H1 (cell line): Measurements from ENCODE around the gene DPP10. TPM values are rescaled to one million over a fixed set of nuclear protein-coding genes. Genes with fewer than 3 reads are reported as not detected.

Source experiments
- CTCF ChIA-PET: fragments of 300-600 bp; sonication (Branson Sonifier 250); formaldehyde crosslinking; loops from one replicate; lab custom pipeline; 2021; ENCODE audit not compliant: partially characterized antibody; lab: Charles Lee
- POLR2A ChIA-PET: fragments of 300-600 bp; sonication (Branson Sonifier 250); formaldehyde crosslinking; loops from one replicate; lab custom pipeline; 2021; ENCODE audit warnings: inconsistent platforms; ENCODE audit not compliant: partially characterized antibody; lab: Charles Lee
- DNase-seq, 2 experiments: peaks; one replicate each; pipeline versions ENCODE4 v3.0.0 to v3.0.0-alpha.2; 2010 to 2022; ENCODE audit warnings: low spot score in 2 of 2, low read depth in 1 of 2, mixed read lengths in 1 of 2
- FAIRE-seq: peaks from 2 replicates; lab custom pipeline; 2011; peaks lifted over from hg19 to GRCh38; lab: Jason Lieb, UNC
- H2AFZ ChIP-seq: 2 replicates; pipeline ENCODE4 v1.8.1; 2012; ENCODE audit warnings: low read length, inconsistent platforms
- H2AK5ac ChIP-seq: 2 replicates; pipeline ENCODE4 v1.6.1; 2013; ENCODE audit warnings: low read depth, low read length
- H2BK120ac ChIP-seq: replicated peaks from 2 replicates; pipeline ENCODE3; 2013; ENCODE audit warnings: low read depth, low read length, inconsistent platforms
- H2BK12ac ChIP-seq: 2 replicates; pipeline ENCODE4 v1.6.1; 2013; ENCODE audit warnings: low read depth, low read length
- H2BK15ac ChIP-seq: 2 replicates; pipeline ENCODE4 v1.6.1; 2013; ENCODE audit warnings: low read length
- H2BK20ac ChIP-seq: 2 replicates; pipeline ENCODE4 v1.6.1; 2013; ENCODE audit warnings: low read length
- H2BK5ac ChIP-seq: 2 replicates; pipeline ENCODE4 v1.6.1; 2013; ENCODE audit warnings: low read depth, low read length
- H3K14ac ChIP-seq: 2 replicates; pipeline ENCODE4 v1.6.1; 2013; ENCODE audit warnings: inconsistent platforms; ENCODE audit not compliant: insufficient read length
- H3K18ac ChIP-seq: 2 replicates; pipeline ENCODE4 v1.6.1; 2013; ENCODE audit warnings: low read length; ENCODE audit errors: extremely low read depth
- H3K23ac ChIP-seq: 2 replicates; pipeline ENCODE4 v1.6.1; 2013; ENCODE audit warnings: inconsistent platforms; ENCODE audit not compliant: insufficient read length
- H3K23me2 ChIP-seq: 2 replicates; pipeline ENCODE4 v1.6.1; 2013; ENCODE audit warnings: low read depth, low read length
- H3K27ac ChIP-seq: 2 replicates; pipeline ENCODE4 v1.6.1; 2011; ENCODE audit warnings: low read depth, low read length, inconsistent platforms
- H3K27me3 ChIP-seq, 4 experiments: replicated peaks in 1 of 4; 1 replicate in 1 of 4; 2 replicates in 3 of 4; pipeline versions ENCODE4 v1.6.1 to v1.8.1; 2011 to 2013; ENCODE audit warnings: low read length in 3 of 4, mild to moderate bottlenecking in 3 of 4, inconsistent platforms in 2 of 4, mixed read lengths in 2 of 4, moderate library complexity in 1 of 4; ENCODE audit not compliant: control insufficient read depth in 3 of 4, insufficient read depth in 3 of 4; ENCODE audit errors: extremely low read depth in 1 of 4
- H3K36me3 ChIP-seq, 4 experiments: 2 replicates each; pipeline versions ENCODE4 v1.6.1 to v1.8.1; 2011 to 2013; ENCODE audit warnings: mild to moderate bottlenecking in 4 of 4, low read length in 3 of 4, moderate library complexity in 2 of 4, control low read depth in 1 of 4, inconsistent platforms in 1 of 4; ENCODE audit not compliant: insufficient read depth in 4 of 4, control insufficient read depth in 2 of 4
- H3K4ac ChIP-seq: replicated peaks from 2 replicates; pipeline ENCODE3; 2013; ENCODE audit warnings: low read length, low read depth, mixed read lengths, inconsistent platforms; ENCODE audit not compliant: insufficient read length
- H3K4me1 ChIP-seq, 4 experiments: replicated peaks in 1 of 4; 1 replicate in 1 of 4; 2 replicates in 3 of 4; pipeline versions ENCODE4 v1.6.1 to v1.8.1; 2011 to 2013; ENCODE audit warnings: low read length in 3 of 4, inconsistent platforms in 2 of 4, mixed read lengths in 1 of 4; ENCODE audit not compliant: insufficient read depth in 4 of 4, control insufficient read depth in 3 of 4
- H3K4me2 ChIP-seq, 2 experiments: 2 replicates each; pipeline versions ENCODE4 v1.6.1 to v1.8.1; 2011 to 2013; ENCODE audit warnings: low read depth in 2 of 2, low read length in 2 of 2, control low read depth in 1 of 2, inconsistent platforms in 1 of 2, mild to moderate bottlenecking in 1 of 2; ENCODE audit not compliant: insufficient read depth in 1 of 2
- H3K4me3 ChIP-seq, 4 experiments: fragments of 200-600, 300-600 bp in 1 of 4; sonication (generic), shearing (Covaris generic), sonication (Bioruptor Twin) in 1 of 4; 2 replicates each; pipeline versions ENCODE4 v1.5.1 to v1.8.1; 2011 to 2016; ENCODE audit warnings: low read length in 4 of 4, low read depth in 3 of 4, control low read depth in 2 of 4, inconsistent platforms in 2 of 4, mild to moderate bottlenecking in 2 of 4, mixed read lengths in 1 of 4, moderate library complexity in 1 of 4; ENCODE audit not compliant: insufficient read depth in 2 of 4; ENCODE audit errors: extremely low read depth in 1 of 4
- H3K56ac ChIP-seq: replicated peaks from 2 replicates; pipeline ENCODE3; 2013; ENCODE audit warnings: low read depth, mild to moderate bottlenecking, mixed read lengths, low read length, inconsistent platforms; ENCODE audit not compliant: insufficient read length
- H3K79me1 ChIP-seq: 2 replicates; pipeline ENCODE4 v1.6.1; 2013; ENCODE audit warnings: low read depth, low read length, control low read depth
- H3K79me2 ChIP-seq, 2 experiments: 2 replicates each; pipeline versions ENCODE4 v1.6.1 to v1.8.1; 2012 to 2013; ENCODE audit warnings: low read length in 2 of 2, mild to moderate bottlenecking in 2 of 2, inconsistent platforms in 1 of 2; ENCODE audit not compliant: insufficient read depth in 2 of 2, control insufficient read depth in 1 of 2
- H3K9ac ChIP-seq, 4 experiments: replicated peaks in 1 of 4; 1 replicate in 1 of 4; 2 replicates in 3 of 4; pipeline versions ENCODE4 v1.6.1 to v1.8.1; 2011 to 2013; ENCODE audit warnings: low read depth in 3 of 4, low read length in 3 of 4, control low read depth in 2 of 4, mild to moderate bottlenecking in 2 of 4, moderate library complexity in 2 of 4, inconsistent platforms in 1 of 4; ENCODE audit errors: extremely low read depth in 1 of 4
- H3K9me3 ChIP-seq, 2 experiments: 2 replicates each; pipeline versions ENCODE4 v1.6.1 to v1.8.1; 2012 to 2013; ENCODE audit warnings: mild to moderate bottlenecking in 2 of 2, moderate library complexity in 2 of 2, control low read depth in 1 of 2, inconsistent platforms in 1 of 2, low read depth in 1 of 2, low read length in 1 of 2, mixed read lengths in 1 of 2; ENCODE audit not compliant: insufficient read depth in 2 of 2
- H4K20me1 ChIP-seq, 2 experiments: replicated peaks in 1 of 2; 2 replicates each; pipeline versions ENCODE3 to v1.8.1; 2011 to 2013; ENCODE audit warnings: inconsistent platforms in 2 of 2, low read length in 2 of 2, mild to moderate bottlenecking in 1 of 2; ENCODE audit not compliant: insufficient read depth in 2 of 2, control insufficient read depth in 1 of 2
- H4K5ac ChIP-seq: 2 replicates; pipeline ENCODE4 v1.6.1; 2013; ENCODE audit warnings: low read length, low read depth, mixed read lengths, inconsistent platforms; ENCODE audit not compliant: insufficient read length
- H4K8ac ChIP-seq: 2 replicates; pipeline ENCODE4 v1.8.0; 2013; ENCODE audit warnings: mild to moderate bottlenecking, moderate library complexity, low read length, inconsistent platforms; ENCODE audit not compliant: insufficient read depth; ENCODE audit errors: extremely low read depth
- H4K91ac ChIP-seq: replicated peaks from 2 replicates; pipeline ENCODE3; 2013; ENCODE audit warnings: low read length, mixed read lengths, inconsistent platforms; ENCODE audit not compliant: insufficient read length
- NANOG ChIP-seq: IDR thresholded peaks from 2 replicates; pipeline ENCODE4 v1.6.1; 2011; ENCODE audit warnings: low read length, low read depth, mild to moderate bottlenecking, inconsistent platforms; ENCODE audit not compliant: insufficient read depth, poor library complexity, severe bottlenecking
- SAP30 ChIP-seq: fragments of 300-600 bp; sonication (generic); IDR thresholded peaks from 2 replicates; pipeline ENCODE4 v1.7.1; 2012; ENCODE audit warnings: low read length, moderate library complexity, mild to moderate bottlenecking, inconsistent platforms; ENCODE audit not compliant: insufficient read depth, insufficient replicate concordance
- WGBS, 2 experiments: shearing (Covaris generic) in 1 of 2; methylation state at CpG; one replicate each; pipeline versions ENCODE4 v1.1.6 to v1.1.7; 2013 to 2015; ENCODE audit warnings: low lambda C conversion rate in 2 of 2, mixed read lengths in 2 of 2, inconsistent platforms in 1 of 2, low coverage in 1 of 2, missing lambda C conversion rate in 1 of 2; ENCODE audit not compliant: insufficient replicate concordance in 2 of 2, insufficient coverage in 1 of 2, insufficient read length in 1 of 2; ENCODE audit errors: extremely low coverage in 1 of 2, missing lambda C conversion rate in 1 of 2; 5-methylcytosine and 5-hydroxymethylcytosine counted together
- polyA plus RNA-seq, 7 experiments: library from polyadenylated mRNA; depleted of rRNA in 3 of 7; stranded (reverse) in 5 of 7; unstranded in 2 of 7; fragments of >200 nt in 5 of 7; fragments of 200-250 nt in 2 of 7; gene quantifications; 1 replicate in 5 of 7; 2 replicates in 1 of 7; 4 replicates in 1 of 7; pipeline versions ENCODE4 v1.2.1 to v1.2.3, GENCODE V29; 2011 to 2013; ENCODE audit warnings: missing spikeins in 2 of 7, mixed read lengths in 2 of 7
- total RNA-seq: library from RNA; stranded (reverse); fragmentation: NEBNext Ultra II Directional; extraction: Animal tissue kit (Norgen Biotek cat#: 25700); gene quantifications from 2 replicates; pipeline ENCODE4 v1.2.1, GENCODE V29; 2021

The DPP10 gene
- total and polyA plus RNA-seq, 2 of the 8 experiments (the other 6 are each of a cell fraction or from before 2014, with no cell fraction given), result 3.3 to 7.2 TPM

DNA sequence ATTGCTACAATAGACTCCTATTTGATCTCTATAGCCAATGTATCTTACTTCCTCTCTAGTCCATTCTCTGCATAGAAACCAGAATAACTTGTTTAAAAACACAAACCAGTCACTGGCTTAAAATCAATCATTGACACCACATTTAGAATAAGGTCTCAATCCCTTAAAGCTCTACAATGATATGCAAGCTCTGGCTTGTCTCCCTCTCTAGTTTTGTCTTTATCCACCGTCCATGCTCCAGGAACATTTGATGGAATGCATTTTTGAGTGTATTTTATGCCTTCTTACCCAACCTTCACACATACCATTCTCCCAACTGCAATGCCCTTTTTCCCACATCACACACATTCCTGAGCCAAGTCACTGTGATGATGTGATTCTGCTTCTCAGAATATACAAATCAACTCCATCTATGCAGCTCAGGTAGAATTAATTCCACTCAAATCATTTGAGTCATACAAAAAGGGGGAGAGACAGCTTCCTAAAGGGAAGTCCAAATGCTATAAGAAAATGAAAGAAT lies 1107.2 kb downstream of the DPP10 start:
- H2BK5ac ChIP-seq, result no peak overlapping the region
- H3K9me3 ChIP-seq, result no peaks in the 10 kb centered on the region
- DNase-seq (no peak), FAIRE-seq (no peak)
- H3K27me3 ChIP-seq, result no peaks in the 10 kb centered on the region
- no peak overlapping the region for H2BK15ac ChIP-seq
- no peaks in the 10 kb centered on the region for H3K23me2 ChIP-seq
- H2BK12ac ChIP-seq, result no peak overlapping the region
- no peak overlapping the region for H2BK120ac ChIP-seq
- no peak overlapping the region for H4K5ac ChIP-seq
- no peak overlapping the region for H3K56ac ChIP-seq
- no peak overlapping the region for H2BK20ac ChIP-seq
- no peaks in the 10 kb centered on the region for H4K20me1 ChIP-seq
- H3K18ac ChIP-seq, result no peak overlapping the region
- H3K9ac ChIP-seq, result no peak overlapping the region
- no peak overlapping the region for H3K14ac ChIP-seq
- no peak overlapping the region for H4K8ac ChIP-seq
- no peak overlapping the region for H3K4me2 ChIP-seq
- no peak overlapping the region for H2AK5ac ChIP-seq
- peak overlapping the region; percentile 22 for H4K91ac ChIP-seq
- WGBS, 2 experiments, result 100% methylated on average over 1 of the region's 1 CpG; no CpG with 5 or more reads in 1 of the 2 experiments
- CTCF ChIA-PET, result no interaction called here
- no peak overlapping the region for H3K4me3 ChIP-seq
- H2AFZ ChIP-seq, result no peak overlapping the region
- H3K4ac ChIP-seq, result no peak overlapping the region
- H3K27ac ChIP-seq, result no peak overlapping the region
- POLR2A ChIA-PET, result no interaction called here
- no peak overlapping the region for H3K23ac ChIP-seq
- no peaks in the 10 kb centered on the region for H3K36me3 ChIP-seq
- H3K4me1 ChIP-seq, result no peaks in the 10 kb centered on the region; a peak in 1 of 7 replicates
- no peaks in the 10 kb centered on the region for H3K79me1 ChIP-seq
- H3K79me2 ChIP-seq, result no peaks in the 10 kb centered on the region
- TF ChIP-seq SAP30 (no peak), NANOG (no peak)
